ENCODE data around the gene CARTPT. TPM values are rescaled to one million over a fixed set of nuclear protein-coding genes. Genes with fewer than 3 reads are reported as not detected.

CARTPT gene
- total and polyA plus RNA-seq, 2 experiments from 2014 or later, result not detected

GRCh38 chr5:71734141-71734540 is 15.1 kb downstream of the CARTPT start:
- H3K4me3 ChIP-seq, result no peak overlapping the region
- no peaks in the 10 kb centered on the region for H3K36me3 ChIP-seq
- H3K27me3 ChIP-seq, result no peaks in the 10 kb centered on the region
- DNase-seq (ENCODE audit: low read depth in 1 of 2, low spot score in 1 of 2), result no peak
- H3K27ac ChIP-seq, result no peak overlapping the region
- no peaks in the 10 kb centered on the region for H3K4me1 ChIP-seq (ENCODE audit: low read depth)
- no peaks in the 10 kb centered on the region for H3K9me3 ChIP-seq (ENCODE audit: low read depth)
- TF ChIP-seq CTCF (IDR thresholded peaks at IDR 0.05; ENCODE audit: low read depth, low read length), result no peak

GRCh38 chr5:71737931-71738539 is 19.0 kb downstream of the CARTPT start:
- no peaks in the 10 kb centered on the region for H3K27me3 ChIP-seq
- H3K27ac ChIP-seq, result no peak overlapping the region
- no peaks in the 10 kb centered on the region for H3K4me1 ChIP-seq (ENCODE audit: low read depth)
- no peak for TF ChIP-seq CTCF (IDR thresholded peaks at IDR 0.05; ENCODE audit: low read depth, low read length)
- no peaks in the 10 kb centered on the region for H3K9me3 ChIP-seq (ENCODE audit: low read depth)
- H3K36me3 ChIP-seq, result no peaks in the 10 kb centered on the region
- no peak overlapping the region for H3K4me3 ChIP-seq
- no peak for DNase-seq (ENCODE audit: low read depth in 1 of 2, low spot score in 1 of 2)

GRCh38 chr5:71738662-71739361 is 19.7 kb downstream of the CARTPT start:
- Histone ChIP-seq H3K36me3 (no peaks in the 10 kb centered on the region), H3K9me3 (ENCODE audit: low read depth) (no peaks in the 10 kb centered on the region), H3K4me3 (no peak overlapping the region), H3K27me3 (no peaks in the 10 kb centered on the region), H3K4me1 (ENCODE audit: low read depth) (no peaks in the 10 kb centered on the region), H3K27ac (no peak overlapping the region)
- TF ChIP-seq CTCF (IDR thresholded peaks at IDR 0.05; ENCODE audit: low read depth, low read length), result no peak
- DNase-seq (ENCODE audit: low read depth in 1 of 2, low spot score in 1 of 2), result no peak

GRCh38 chr5:71740015-71740753 is 21.1 kb downstream of the CARTPT start:
- DNase-seq (ENCODE audit: low read depth in 1 of 2, low spot score in 1 of 2), result no peak
- no peak for TF ChIP-seq CTCF (IDR thresholded peaks at IDR 0.05; ENCODE audit: low read depth, low read length)
- Histone ChIP-seq H3K4me3 (no peak overlapping the region), H3K4me1 (ENCODE audit: low read depth) (no peaks in the 10 kb centered on the region), H3K36me3 (no peaks in the 10 kb centered on the region), H3K9me3 (ENCODE audit: low read depth) (no peaks in the 10 kb centered on the region), H3K27ac (no peak overlapping the region), H3K27me3 (no peaks in the 10 kb centered on the region)

- Histone ChIP-seq H3K27me3 (no peaks in the 10 kb centered on the region), H3K9me3 (ENCODE audit: low read depth) (no peaks in the 10 kb centered on the region), H3K4me1 (ENCODE audit: low read depth) (no peaks in the 10 kb centered on the region), H3K36me3 (no peaks in the 10 kb centered on the region), H3K4me3 (no peak overlapping the region), H3K27ac (no peak overlapping the region)
- no peak for TF ChIP-seq CTCF (IDR thresholded peaks at IDR 0.05; ENCODE audit: low read depth, low read length)
- no peak for DNase-seq (ENCODE audit: low read depth in 1 of 2, low spot score in 1 of 2)
Observed at GRCh38 chr5:71743155-71743554, 24.1 kb downstream of the CARTPT start.

Data from cardiac muscle cell (in vitro differentiated cells and primary cell).